ENCODE measurements around the gene GRN. TPM values are rescaled to one million over a fixed set of nuclear protein-coding genes. Genes with fewer than 3 reads are reported as not detected.
A peak's percentile ranks its signal among the peaks of the same experiment; 100 is the strongest.

The GRN gene
- total RNA-seq, 1 donor from 2014 or later = 327 TPM

GRCh38 chr17:44352828-44353671 is 7.9 kb downstream of the GRN start:
- FAIRE-seq (no peak), DNase-seq (ENCODE audit: low read depth) (no peak)
- peaks cover 17% of the 10 kb centered on the region for H3K36me3 Mint-ChIP-seq (ENCODE audit: low read depth, unreplicated experiment)
- no peaks in the 10 kb centered on the region for H3K9me3 Mint-ChIP-seq (ENCODE audit: unreplicated experiment)
- peak overlapping the region; percentile 66 for H3K4me2 ChIP-seq (ENCODE audit: low read length)
- H3K27me3 Mint-ChIP-seq (ENCODE audit: low read depth, unreplicated experiment) = peaks cover 5% of the 10 kb centered on the region
- H3K9ac ChIP-seq (ENCODE audit: low read length) = no peak overlapping the region
- no peak overlapping the region for H3K27ac ChIP-seq (ENCODE audit: low read depth, low read length)
- no peaks in the 10 kb centered on the region for H3K27me3 ChIP-seq (ENCODE audit: insufficient read depth, low read length)
- peaks cover 54% of the 10 kb centered on the region for H4K20me1 ChIP-seq (ENCODE audit: insufficient read depth, low read length)
- no peaks in the 10 kb centered on the region for H3K9me3 ChIP-seq (ENCODE audit: insufficient read depth, low read depth, low read length)
- no peaks in the 10 kb centered on the region for H3K4me1 ChIP-seq (ENCODE audit: insufficient read depth, low read length)
- H3K79me2 ChIP-seq (ENCODE audit: insufficient read depth, low read length) = no peaks in the 10 kb centered on the region
- no peak overlapping the region for H3K4me3 ChIP-seq (ENCODE audit: insufficient read depth, low read depth, low read length)
- TF ChIP-seq CTCF (IDR thresholded peaks at IDR 0.05; ENCODE audit: insufficient read depth, low read depth, low read length) = no peak
- TF ChIP-seq EZH2 (IDR thresholded peaks at IDR 0.05; ENCODE audit: insufficient read depth, low read length) = no peak
- H3K4me3 Mint-ChIP-seq (ENCODE audit: unreplicated experiment) = peak overlapping the region; percentile 67
- peak overlapping the region; percentile 62 for H3K27ac Mint-ChIP-seq (ENCODE audit: unreplicated experiment)
- no peaks in the 10 kb centered on the region for H3K4me1 Mint-ChIP-seq (ENCODE audit: low read depth, unreplicated experiment)
- H3K36me3 ChIP-seq (ENCODE audit: insufficient read depth, low read length) = no peaks in the 10 kb centered on the region
- no peak overlapping the region for H2AFZ ChIP-seq (ENCODE audit: low read depth, low read length)

GRCh38 chr17:44353672-44354331 is 8.7 kb downstream of the GRN start:
- H3K9me3 Mint-ChIP-seq (ENCODE audit: unreplicated experiment) = no peaks in the 10 kb centered on the region
- DNase-seq (ENCODE audit: low read depth) (no peak), FAIRE-seq (no peak)
- H3K79me2 ChIP-seq (ENCODE audit: insufficient read depth, low read length) = no peaks in the 10 kb centered on the region
- peaks cover 5% of the 10 kb centered on the region for H3K27me3 Mint-ChIP-seq (ENCODE audit: low read depth, unreplicated experiment)
- H3K4me1 Mint-ChIP-seq (ENCODE audit: low read depth, unreplicated experiment) = no peaks in the 10 kb centered on the region
- no peak overlapping the region for H3K27ac ChIP-seq (ENCODE audit: low read depth, low read length)
- no peak overlapping the region for H3K27ac Mint-ChIP-seq (ENCODE audit: unreplicated experiment)
- peak overlapping the region; percentile 28 for H3K4me3 ChIP-seq (ENCODE audit: insufficient read depth, low read depth, low read length)
- no peak overlapping the region for H2AFZ ChIP-seq (ENCODE audit: low read depth, low read length)
- H3K36me3 ChIP-seq (ENCODE audit: insufficient read depth, low read length) = no peaks in the 10 kb centered on the region
- H3K9ac ChIP-seq (ENCODE audit: low read length) = no peak overlapping the region
- no peak overlapping the region for H3K4me3 Mint-ChIP-seq (ENCODE audit: unreplicated experiment)
- H3K4me2 ChIP-seq (ENCODE audit: low read length) = peak overlapping the region; percentile 66
- TF ChIP-seq EZH2 (IDR thresholded peaks at IDR 0.05; ENCODE audit: insufficient read depth, low read length) = no peak
- no peak for TF ChIP-seq CTCF (IDR thresholded peaks at IDR 0.05; ENCODE audit: insufficient read depth, low read depth, low read length)
- H4K20me1 ChIP-seq (ENCODE audit: insufficient read depth, low read length) = peaks cover 50% of the 10 kb centered on the region
- peaks cover 16% of the 10 kb centered on the region for H3K36me3 Mint-ChIP-seq (ENCODE audit: low read depth, unreplicated experiment)
- H3K27me3 ChIP-seq (ENCODE audit: insufficient read depth, low read length) = no peaks in the 10 kb centered on the region
- H3K4me1 ChIP-seq (ENCODE audit: insufficient read depth, low read length) = no peaks in the 10 kb centered on the region
- H3K9me3 ChIP-seq (ENCODE audit: insufficient read depth, low read depth, low read length) = no peaks in the 10 kb centered on the region

Measured in astrocyte (in vitro differentiated cells and primary cell).